GM12864 (cell line): ENCODE measurements around the gene CTSW.
A peak's percentile ranks its signal among the peaks of the same experiment; 100 is the strongest.

Experiments used
- DNase-seq: peaks from one replicate; pipeline ENCODE4 v3.0.0-alpha.2; 2011; ENCODE audit warnings: low read depth
- H3K4me3 ChIP-seq: 2 replicates; pipeline ENCODE4 v1.5.1; 2011; ENCODE audit warnings: mild to moderate bottlenecking, low read depth, low read length, control low read depth
- CTCF ChIP-seq: IDR thresholded peaks from 2 replicates; pipeline ENCODE4 v1.5.1; 2011; ENCODE audit warnings: low read depth, mild to moderate bottlenecking, moderate library complexity, low read length, control low read depth, inconsistent platforms; ENCODE audit errors: missing control alignments

Gene CTSW

DNA sequence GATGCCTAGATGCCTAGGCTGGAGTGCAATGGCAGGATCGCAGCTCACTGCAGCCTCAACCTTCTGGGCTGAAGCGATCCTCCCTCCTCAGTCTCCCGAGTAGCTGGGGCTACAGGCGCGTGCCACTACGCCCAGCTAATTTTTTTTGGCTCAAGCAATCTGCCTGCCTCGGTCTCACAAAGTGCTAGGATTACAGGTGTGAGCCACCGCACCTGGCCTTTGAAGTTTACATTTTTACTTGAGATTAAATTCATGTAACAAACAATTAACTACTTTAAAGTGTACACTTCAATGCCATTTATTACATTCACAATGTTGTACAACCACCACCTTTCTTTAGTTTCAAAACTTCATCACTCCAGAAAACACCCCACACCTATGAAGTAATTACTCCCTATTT is 24.1 kb downstream of the CTSW start:
- no peak overlapping the region for H3K4me3 ChIP-seq
- no peak for TF ChIP-seq CTCF
- no peak for DNase-seq

GRCh38 chr11:65906602-65907001 is 27.0 kb downstream of the CTSW start:
- no peak overlapping the region for H3K4me3 ChIP-seq
- TF ChIP-seq CTCF, result no peak
- DNase-seq, result no peak

DNA sequence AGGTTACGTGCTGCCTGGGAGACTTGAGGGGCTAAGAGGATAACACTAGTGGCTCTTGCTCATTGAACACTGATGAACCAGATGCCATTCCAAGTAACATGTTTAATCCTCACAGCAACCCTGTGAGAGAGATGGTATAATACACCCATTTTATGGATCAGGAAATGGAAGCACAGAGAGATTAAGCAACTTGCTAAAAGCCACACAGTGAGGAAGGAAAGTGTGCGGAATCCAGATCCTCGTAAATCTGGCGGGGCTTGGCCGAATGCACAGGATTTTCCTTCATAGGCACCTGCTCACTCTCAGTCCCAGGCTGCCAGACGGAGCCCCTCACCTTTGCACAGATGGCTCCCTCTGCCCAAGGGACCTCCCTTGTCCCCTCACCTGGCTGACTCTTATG is 28.2 kb downstream of the CTSW start:
- no peak for DNase-seq
- no peak overlapping the region for H3K4me3 ChIP-seq
- no peak for TF ChIP-seq CTCF

GRCh38 chr11:65911682-65912568 is 32.3 kb downstream of the CTSW start:
- TF ChIP-seq CTCF, result peak; percentile 5
- DNase-seq, result no peak
- H3K4me3 ChIP-seq, result no peak overlapping the region

GRCh38 chr11:65912845-65913244 is 33.2 kb downstream of the CTSW start:
- DNase-seq, result no peak
- no peak overlapping the region for H3K4me3 ChIP-seq
- TF ChIP-seq CTCF, result no peak

- H3K4me3 ChIP-seq, result no peak overlapping the region
- TF ChIP-seq CTCF, result no peak
- no peak for DNase-seq
These were observed 35.6 kb downstream of the CTSW start for GRCh38 chr11:65915101-65915820.
